ENCODE measurements around the gene NFYA.
"Not testable (repeated sequence)": the region's sequence is repeated elsewhere in the genome, so short reads cannot be mapped to it uniquely, and the experiment has no call there.

The NFYA gene

DNA sequence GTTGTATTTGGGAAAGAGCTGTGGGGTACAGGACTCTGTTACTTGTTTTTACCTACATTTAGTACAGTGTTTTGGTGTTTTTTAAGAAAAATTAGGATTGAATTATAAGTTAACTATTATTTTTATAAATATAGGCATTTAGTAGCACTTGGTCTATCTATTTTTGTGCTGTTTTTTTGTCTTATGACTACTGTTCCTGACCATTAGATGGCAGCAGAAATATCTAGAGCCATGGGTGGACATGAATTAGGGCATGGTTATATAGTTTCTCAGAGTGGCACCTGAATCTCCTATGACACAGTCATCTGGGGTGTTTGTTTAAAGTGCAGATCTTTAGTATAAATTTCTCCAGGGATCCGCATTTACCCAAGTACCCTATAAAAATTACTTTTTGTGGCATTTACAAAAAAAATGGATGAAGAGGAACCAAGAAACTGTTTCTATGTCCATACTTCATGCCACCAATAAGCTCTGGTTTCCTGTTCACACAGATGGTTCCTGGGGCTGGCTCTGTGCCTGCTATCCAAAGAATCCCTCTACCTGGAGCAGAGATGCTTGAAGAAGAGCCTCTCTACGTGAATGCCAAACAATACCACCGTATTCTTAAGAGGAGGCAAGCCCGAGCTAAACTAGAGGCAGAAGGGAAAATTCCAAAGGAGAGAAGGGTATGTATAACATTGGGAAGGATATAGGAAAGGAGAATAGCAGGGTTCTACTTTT lies 19.8 kb downstream of the NFYA start:
- Histone ChIP-seq H3K36me3 (ENCODE audit: control insufficient read depth in 1 of 2, insufficient read depth in 2 of 2, low read length in 2 of 2) (peaks cover 71 to 83% of the 10 kb centered on the region in 2 donors), H3K4me1 (ENCODE audit: control insufficient read depth in 1 of 2, insufficient read depth in 2 of 2, low read length in 2 of 2) (no peaks in the 10 kb centered on the region), H3K9me3 (ENCODE audit: control insufficient read depth in 1 of 2, low read length in 2 of 2) (no peaks in the 10 kb centered on the region), H3K4me3 (ENCODE audit: low read depth in 1 of 2, low read length in 2 of 2) (no peak overlapping the region), H3K27ac (ENCODE audit: low read length) (no peak overlapping the region), H3K27me3 (ENCODE audit: low read depth, low read length) (no peaks in the 10 kb centered on the region)

DNA sequence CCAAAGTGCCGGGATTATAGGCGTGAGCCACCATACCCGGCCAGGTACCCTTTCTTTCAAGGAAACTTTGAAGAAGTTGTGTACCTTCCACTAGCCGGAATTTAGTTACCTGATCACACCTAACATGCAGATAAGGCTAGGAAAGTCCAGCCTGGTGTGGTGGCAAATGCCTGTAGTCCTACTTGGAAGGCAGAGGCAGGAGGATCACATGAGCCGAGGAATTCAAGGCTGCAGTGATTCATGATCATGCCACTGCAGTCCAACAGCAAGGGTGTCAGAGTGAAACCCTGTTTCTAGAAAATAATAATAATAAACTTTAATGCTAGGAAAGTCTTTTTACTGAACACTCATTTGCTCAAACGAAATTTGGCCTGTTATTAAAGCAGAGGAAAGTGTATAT lies 21.0 kb downstream of the NFYA start:
- peaks cover 82 to 93% of the 10 kb centered on the region in 2 donors for H3K36me3 ChIP-seq (ENCODE audit: control insufficient read depth in 1 of 2, insufficient read depth in 2 of 2, low read length in 2 of 2)
- no peak overlapping the region for H3K4me3 ChIP-seq (ENCODE audit: low read depth in 1 of 2, low read length in 2 of 2)
- no peak overlapping the region for H3K27ac ChIP-seq (ENCODE audit: low read length)
- no peaks in the 10 kb centered on the region for H3K27me3 ChIP-seq (ENCODE audit: low read depth, low read length)
- no peaks in the 10 kb centered on the region for H3K4me1 ChIP-seq (ENCODE audit: control insufficient read depth in 1 of 2, insufficient read depth in 2 of 2, low read length in 2 of 2)
- no peaks in the 10 kb centered on the region for H3K9me3 ChIP-seq (ENCODE audit: control insufficient read depth in 1 of 2, low read length in 2 of 2)

DNA sequence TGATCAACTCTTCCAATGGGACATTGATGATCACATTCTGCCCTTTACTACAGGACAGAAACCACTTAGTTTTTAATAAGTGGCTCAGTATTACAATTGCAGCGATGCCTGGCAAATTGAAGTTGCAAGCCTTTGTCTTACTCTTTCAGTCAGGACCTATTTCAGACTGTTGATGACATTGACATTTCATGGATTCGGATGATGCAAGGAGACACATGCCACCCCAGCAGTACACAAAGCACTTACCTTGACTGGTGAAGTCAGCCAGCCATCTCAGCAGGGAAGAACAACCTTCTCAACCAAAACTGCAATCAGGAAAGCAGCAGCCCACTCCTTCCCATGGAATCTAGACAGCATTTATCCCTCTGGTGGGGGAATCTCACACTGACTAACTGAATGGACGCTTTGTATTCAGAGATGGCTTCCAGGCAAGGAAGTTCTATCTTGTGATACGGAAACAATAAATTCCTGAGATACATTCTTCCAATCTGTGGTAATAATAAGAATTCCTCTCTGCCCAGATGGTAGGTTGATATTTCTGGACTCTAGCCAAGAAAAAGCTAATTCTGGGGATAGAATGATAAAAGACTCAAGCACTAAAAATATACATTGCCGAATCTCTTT lies 24.8 kb downstream of the NFYA start:
- no peaks in the 10 kb centered on the region for H3K4me1 ChIP-seq (ENCODE audit: control insufficient read depth in 1 of 2, insufficient read depth in 2 of 2, low read length in 2 of 2)
- H3K27ac ChIP-seq (ENCODE audit: low read length) = no peak overlapping the region
- H3K36me3 ChIP-seq (ENCODE audit: control insufficient read depth in 1 of 2, insufficient read depth in 2 of 2, low read length in 2 of 2) = peaks cover 65 to 72% of the 10 kb centered on the region in 2 donors
- H3K4me3 ChIP-seq (ENCODE audit: low read depth in 1 of 2, low read length in 2 of 2) = no peak overlapping the region
- H3K9me3 ChIP-seq (ENCODE audit: control insufficient read depth in 1 of 2, low read length in 2 of 2) = no peaks in the 10 kb centered on the region
- no peaks in the 10 kb centered on the region for H3K27me3 ChIP-seq (ENCODE audit: low read depth, low read length)

DNA sequence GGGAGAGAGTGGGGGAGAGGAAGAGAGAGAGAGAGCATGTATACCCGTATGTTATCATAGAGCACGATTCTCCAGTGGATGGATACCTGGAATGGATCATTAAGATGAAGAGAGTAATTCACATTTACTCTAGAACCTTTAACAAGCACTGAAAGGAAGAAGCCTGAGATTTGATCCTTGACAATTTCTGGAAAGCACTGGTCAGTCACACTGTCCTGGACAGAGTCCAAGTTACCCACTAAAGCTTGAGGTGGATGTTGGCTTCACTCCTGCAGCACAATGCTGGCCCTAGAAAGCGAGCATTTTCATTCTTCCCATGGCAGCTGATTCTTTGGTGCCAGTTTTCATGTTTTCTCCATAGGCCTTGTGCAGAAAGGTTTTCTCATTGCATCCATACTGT lies 25.6 kb downstream of the NFYA start:
- H3K4me1 ChIP-seq (ENCODE audit: control insufficient read depth in 1 of 2, insufficient read depth in 2 of 2, low read length in 2 of 2) = no peaks in the 10 kb centered on the region
- peaks cover 57 to 65% of the 10 kb centered on the region in 2 donors for H3K36me3 ChIP-seq (ENCODE audit: control insufficient read depth in 1 of 2, insufficient read depth in 2 of 2, low read length in 2 of 2)
- H3K9me3 ChIP-seq (ENCODE audit: control insufficient read depth in 1 of 2, low read length in 2 of 2) = no peaks in the 10 kb centered on the region
- no peak overlapping the region for H3K27ac ChIP-seq (ENCODE audit: low read length)
- no peak overlapping the region for H3K4me3 ChIP-seq (ENCODE audit: low read depth in 1 of 2, low read length in 2 of 2)
- no peaks in the 10 kb centered on the region for H3K27me3 ChIP-seq (ENCODE audit: low read depth, low read length)

DNA sequence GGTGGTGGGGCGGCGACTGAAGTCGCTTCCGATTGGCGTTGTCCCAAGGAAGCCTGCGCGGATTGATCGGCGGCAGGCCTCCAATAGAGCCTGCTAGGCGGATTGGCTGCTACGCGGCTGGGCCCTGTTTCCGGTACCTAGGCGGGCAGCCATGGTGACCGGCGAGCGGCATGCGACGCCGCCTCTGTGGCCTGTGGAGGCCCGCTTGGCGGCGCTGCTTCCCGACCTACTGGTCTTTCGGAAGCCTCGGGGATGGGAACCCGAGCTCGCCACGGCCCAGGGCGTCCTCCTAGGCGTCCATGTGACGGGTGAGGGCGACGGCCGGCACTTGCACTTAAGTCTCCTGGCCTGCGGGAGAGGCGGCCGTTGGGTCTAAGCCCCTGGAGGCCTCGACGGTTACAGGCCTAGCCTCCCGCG lies 28.1 kb downstream of the NFYA start:
- Histone ChIP-seq H3K27me3 (ENCODE audit: low read depth, low read length) (no peaks in the 10 kb centered on the region), H3K27ac (ENCODE audit: low read length) (no peak overlapping the region), H3K9me3 (ENCODE audit: control insufficient read depth in 1 of 2, low read length in 2 of 2) (no peaks in the 10 kb centered on the region), H3K36me3 (ENCODE audit: control insufficient read depth in 1 of 2, insufficient read depth in 2 of 2, low read length in 2 of 2) (peaks cover 35 to 40% of the 10 kb centered on the region in 2 donors), H3K4me1 (ENCODE audit: control insufficient read depth in 1 of 2, insufficient read depth in 2 of 2, low read length in 2 of 2) (no peaks in the 10 kb centered on the region), H3K4me3 (ENCODE audit: low read depth in 1 of 2, low read length in 2 of 2) (no peak overlapping the region)

DNA sequence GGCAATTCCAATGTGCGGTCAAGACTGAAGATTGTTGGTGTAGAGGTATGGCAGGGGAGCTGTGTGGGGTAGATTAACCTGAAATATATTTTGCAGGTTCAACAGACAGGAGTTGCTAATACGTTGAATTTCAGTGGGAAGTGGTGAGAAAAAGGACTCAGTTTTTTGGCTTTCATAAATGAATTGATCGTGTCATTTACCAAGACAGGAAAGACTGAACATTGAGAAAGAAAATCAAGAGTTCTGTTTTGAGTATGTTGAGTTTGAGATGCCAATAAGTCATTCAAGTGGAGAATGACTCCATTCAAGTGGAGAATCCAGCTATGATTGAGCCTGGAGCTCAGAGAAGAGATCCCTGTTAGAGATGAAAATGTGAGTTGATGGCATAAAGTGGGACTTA lies 31.1 kb downstream of the NFYA start:
- Histone ChIP-seq H3K4me1 (ENCODE audit: control insufficient read depth in 1 of 2, insufficient read depth in 2 of 2, low read length in 2 of 2) (no peaks in the 10 kb centered on the region), H3K36me3 (ENCODE audit: control insufficient read depth in 1 of 2, insufficient read depth in 2 of 2, low read length in 2 of 2) (peaks cover 7 to 13% of the 10 kb centered on the region in 2 donors), H3K27ac (ENCODE audit: low read length) (no peak overlapping the region), H3K4me3 (ENCODE audit: low read depth in 1 of 2, low read length in 2 of 2) (no peak overlapping the region), H3K27me3 (ENCODE audit: low read depth, low read length) (no peaks in the 10 kb centered on the region), H3K9me3 (ENCODE audit: control insufficient read depth in 1 of 2, low read length in 2 of 2) (no peaks in the 10 kb centered on the region)

DNA sequence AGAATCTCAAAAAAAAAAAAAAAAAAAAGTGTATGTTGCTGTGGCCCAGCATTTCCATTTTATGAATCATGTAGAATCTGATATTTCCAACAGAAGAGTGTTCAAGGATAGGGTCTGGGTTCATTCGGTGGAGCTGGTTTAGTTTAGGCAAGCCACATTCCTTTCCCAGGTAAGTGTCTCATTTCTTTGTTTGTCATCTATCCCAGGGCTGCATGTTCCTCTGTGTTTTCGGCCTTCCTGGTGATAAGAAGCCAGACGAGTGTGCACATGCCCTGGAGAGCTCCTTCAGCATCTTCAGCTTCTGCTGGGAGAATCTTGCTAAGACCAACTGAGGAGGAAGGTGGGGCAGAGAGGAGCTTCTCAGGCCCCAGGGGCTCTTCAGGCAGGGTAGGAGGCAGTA lies 38.2 kb downstream of the NFYA start:
- Histone ChIP-seq H3K4me3 (ENCODE audit: low read depth in 1 of 2, low read length in 2 of 2) (no peak overlapping the region), H3K9me3 (ENCODE audit: control insufficient read depth in 1 of 2, low read length in 2 of 2) (no peaks in the 10 kb centered on the region), H3K27me3 (ENCODE audit: low read depth, low read length) (no peaks in the 10 kb centered on the region), H3K4me1 (ENCODE audit: control insufficient read depth in 1 of 2, insufficient read depth in 2 of 2, low read length in 2 of 2) (no peaks in the 10 kb centered on the region), H3K27ac (ENCODE audit: low read length) (no peak overlapping the region), H3K36me3 (ENCODE audit: control insufficient read depth in 1 of 2, insufficient read depth in 2 of 2, low read length in 2 of 2) (peaks cover 0 to 4% of the 10 kb centered on the region in 2 donors)

DNA sequence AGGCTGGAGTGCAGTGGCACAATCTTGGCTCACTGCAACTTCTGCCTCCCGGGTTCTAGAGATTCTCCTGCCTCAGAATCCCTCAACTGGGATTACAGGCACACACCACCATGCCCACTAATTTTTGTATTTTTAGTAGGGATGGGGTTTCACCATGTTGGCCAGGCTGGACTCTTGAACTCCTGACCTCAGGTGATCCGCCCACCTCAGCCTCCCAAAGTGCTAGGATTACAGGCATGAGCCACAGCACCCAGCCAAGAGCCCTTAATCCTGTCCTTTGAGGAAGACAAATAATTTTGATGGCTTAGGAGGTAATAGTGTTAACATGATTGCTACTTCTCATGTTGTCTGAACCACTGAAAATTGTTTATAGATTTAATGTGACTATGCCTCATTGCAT lies 42.3 kb downstream of the NFYA start:
- not testable (repeated sequence) for H3K27me3 ChIP-seq (ENCODE audit: low read depth, low read length); H3K4me1 ChIP-seq (ENCODE audit: control insufficient read depth in 1 of 2, insufficient read depth in 2 of 2, low read length in 2 of 2); H3K4me3 ChIP-seq (ENCODE audit: low read depth in 1 of 2, low read length in 2 of 2); H3K36me3 ChIP-seq (ENCODE audit: control insufficient read depth in 1 of 2, insufficient read depth in 2 of 2, low read length in 2 of 2); H3K27ac ChIP-seq (ENCODE audit: low read length); H3K9me3 ChIP-seq (ENCODE audit: control insufficient read depth in 1 of 2, low read length in 2 of 2)

DNA sequence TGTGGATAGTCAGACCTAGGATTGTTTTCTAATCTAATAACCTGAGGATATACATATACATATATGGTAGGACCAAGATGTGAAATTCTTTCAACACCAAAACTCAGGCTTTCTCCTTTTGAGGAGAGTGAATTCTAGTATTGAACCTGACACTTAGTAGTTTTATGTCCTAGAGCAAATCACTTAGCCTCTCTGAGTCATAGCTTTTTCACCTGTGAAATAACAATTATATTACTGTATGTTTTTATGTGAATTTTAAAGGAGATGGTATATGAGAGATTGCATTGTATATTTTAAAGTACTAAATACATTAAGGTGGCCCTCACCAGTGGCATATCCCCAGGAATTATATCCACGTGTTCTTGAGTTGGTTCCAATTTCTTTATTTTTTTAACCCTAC lies 46.7 kb downstream of the NFYA start:
- H3K27ac ChIP-seq (ENCODE audit: low read length) = no peak overlapping the region
- peaks cover 2 to 9% of the 10 kb centered on the region in 2 donors for H3K36me3 ChIP-seq (ENCODE audit: control insufficient read depth in 1 of 2, insufficient read depth in 2 of 2, low read length in 2 of 2)
- no peak overlapping the region for H3K4me3 ChIP-seq (ENCODE audit: low read depth in 1 of 2, low read length in 2 of 2)
- H3K9me3 ChIP-seq (ENCODE audit: control insufficient read depth in 1 of 2, low read length in 2 of 2) = no peaks in the 10 kb centered on the region
- no peaks in the 10 kb centered on the region for H3K27me3 ChIP-seq (ENCODE audit: low read depth, low read length)
- H3K4me1 ChIP-seq (ENCODE audit: control insufficient read depth in 1 of 2, insufficient read depth in 2 of 2, low read length in 2 of 2) = no peaks in the 10 kb centered on the region

DNA sequence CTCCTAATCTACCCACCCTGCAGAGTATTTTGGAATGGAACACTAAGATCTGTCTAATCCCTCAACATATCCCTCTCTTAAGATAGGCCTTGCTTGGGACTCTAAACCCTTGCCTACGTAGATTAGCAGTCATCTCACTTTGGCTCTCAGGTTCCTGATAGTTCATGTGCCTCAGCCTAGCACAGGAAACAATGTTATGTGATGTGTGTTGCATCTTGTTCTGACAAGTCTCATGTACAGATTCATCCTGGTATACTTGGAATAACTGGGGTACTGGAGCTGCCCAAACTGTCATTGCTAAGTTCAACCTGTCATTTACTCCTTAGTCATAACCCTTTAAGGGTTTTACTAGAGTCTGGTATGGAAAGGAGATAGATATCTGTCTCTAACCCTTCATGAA lies 47.3 kb downstream of the NFYA start:
- H3K9me3 ChIP-seq (ENCODE audit: control insufficient read depth in 1 of 2, low read length in 2 of 2) = no peaks in the 10 kb centered on the region
- no peak overlapping the region for H3K27ac ChIP-seq (ENCODE audit: low read length)
- no peaks in the 10 kb centered on the region for H3K4me1 ChIP-seq (ENCODE audit: control insufficient read depth in 1 of 2, insufficient read depth in 2 of 2, low read length in 2 of 2)
- H3K36me3 ChIP-seq (ENCODE audit: control insufficient read depth in 1 of 2, insufficient read depth in 2 of 2, low read length in 2 of 2) = peaks cover 4 to 9% of the 10 kb centered on the region in 2 donors
- H3K4me3 ChIP-seq (ENCODE audit: low read depth in 1 of 2, low read length in 2 of 2) = no peak overlapping the region
- no peaks in the 10 kb centered on the region for H3K27me3 ChIP-seq (ENCODE audit: low read depth, low read length)

DNA sequence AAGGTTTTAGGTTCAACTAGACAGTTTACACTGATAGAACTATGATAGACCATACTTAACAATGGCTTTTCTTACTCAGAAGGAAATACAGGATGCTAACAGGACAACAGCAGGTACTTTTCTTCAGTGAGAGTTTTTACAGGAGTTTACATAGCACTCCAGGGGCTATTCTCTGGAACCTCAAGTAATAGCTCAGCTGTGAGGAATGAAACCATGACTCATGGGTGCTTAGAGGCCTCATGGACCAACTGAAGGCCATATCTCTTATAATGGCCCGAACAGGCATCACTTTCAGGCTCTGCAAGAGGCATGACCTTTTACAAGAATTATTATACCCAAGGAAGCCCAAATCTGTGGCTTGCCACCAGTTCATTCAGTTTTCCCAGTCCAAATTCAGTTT lies 49.6 kb downstream of the NFYA start:
- no peak overlapping the region for H3K4me3 ChIP-seq (ENCODE audit: low read depth in 1 of 2, low read length in 2 of 2)
- H3K27me3 ChIP-seq (ENCODE audit: low read depth, low read length) = no peaks in the 10 kb centered on the region
- H3K4me1 ChIP-seq (ENCODE audit: control insufficient read depth in 1 of 2, insufficient read depth in 2 of 2, low read length in 2 of 2) = no peaks in the 10 kb centered on the region
- H3K27ac ChIP-seq (ENCODE audit: low read length) = no peak overlapping the region
- H3K36me3 ChIP-seq (ENCODE audit: control insufficient read depth in 1 of 2, insufficient read depth in 2 of 2, low read length in 2 of 2) = peaks cover 4 to 9% of the 10 kb centered on the region in 2 donors
- H3K9me3 ChIP-seq (ENCODE audit: control insufficient read depth in 1 of 2, low read length in 2 of 2) = no peaks in the 10 kb centered on the region

DNA sequence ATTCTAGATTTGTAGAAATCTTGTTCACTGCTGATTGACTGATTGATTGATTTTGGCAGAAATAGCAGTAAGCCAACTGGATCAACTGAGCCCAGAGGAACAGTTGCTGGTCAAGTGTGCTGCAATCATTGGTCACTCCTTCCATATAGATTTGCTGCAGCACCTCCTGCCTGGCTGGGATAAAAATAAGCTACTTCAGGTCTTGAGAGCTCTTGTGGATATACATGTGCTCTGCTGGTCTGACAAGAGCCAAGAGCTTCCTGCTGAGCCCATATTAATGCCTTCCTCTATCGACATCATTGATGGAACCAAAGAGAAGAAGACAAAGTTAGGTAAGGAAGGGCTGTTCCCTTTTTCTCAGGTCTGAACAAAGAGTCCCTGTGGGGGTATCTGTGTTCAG lies 50.1 kb downstream of the NFYA start:
- Histone ChIP-seq H3K27ac (ENCODE audit: low read length) (no peak overlapping the region), H3K4me1 (ENCODE audit: control insufficient read depth in 1 of 2, insufficient read depth in 2 of 2, low read length in 2 of 2) (no peaks in the 10 kb centered on the region), H3K4me3 (ENCODE audit: low read depth in 1 of 2, low read length in 2 of 2) (no peak overlapping the region), H3K9me3 (ENCODE audit: control insufficient read depth in 1 of 2, low read length in 2 of 2) (no peaks in the 10 kb centered on the region), H3K27me3 (ENCODE audit: low read depth, low read length) (no peaks in the 10 kb centered on the region), H3K36me3 (ENCODE audit: control insufficient read depth in 1 of 2, insufficient read depth in 2 of 2, low read length in 2 of 2) (peaks cover 4 to 9% of the 10 kb centered on the region in 2 donors)

All from muscle layer of duodenum (tissue), 2 donors.